ENCODE measurements around the gene ABCA13.
"Not testable (repeated sequence)": the region's sequence is repeated elsewhere in the genome, so short reads cannot be mapped to it uniquely, and the experiment has no call there.

Gene ABCA13

GRCh38 chr7:48171202-48171601 is at the start of gene ABCA13:
ABCA13 (plus strand) TSS chr7:48171458; CDS start chr7:48171484, 26 bp downstream.
- no peak for DNase-seq

GRCh38 chr7:48126037-48126436 is 45.2 kb upstream of the ABCA13 start:
- DNase-seq = no peak

GRCh38 chr7:48130658-48131108 is 40.6 kb upstream of the ABCA13 start:
- no peak for DNase-seq

- DNase-seq = no peak
Observed at GRCh38 chr7:48132792-48133191, 38.5 kb upstream of the ABCA13 start.

GRCh38 chr7:48139459-48139858 is 31.8 kb upstream of the ABCA13 start:
- DNase-seq = no peak

- DNase-seq = no peak
Observed at GRCh38 chr7:48140001-48140681, 31.1 kb upstream of the ABCA13 start.

GRCh38 chr7:48141521-48141920 is 29.7 kb upstream of the ABCA13 start:
- DNase-seq = no peak

GRCh38 chr7:48144291-48144768 is 26.9 kb upstream of the ABCA13 start:
- DNase-seq = no peak

- no peak for DNase-seq
Observed at GRCh38 chr7:48147078-48147591, 24.1 kb upstream of the ABCA13 start.

- not testable (repeated sequence) for DNase-seq
Observed at GRCh38 chr7:48147690-48148089, 23.6 kb upstream of the ABCA13 start.

- DNase-seq = no peak
Observed at GRCh38 chr7:48148311-48148710, 22.9 kb upstream of the ABCA13 start.

GRCh38 chr7:48149058-48149457 is 22.2 kb upstream of the ABCA13 start:
- no peak for DNase-seq

- DNase-seq = no peak
Observed at GRCh38 chr7:48150086-48150485, 21.2 kb upstream of the ABCA13 start.

GRCh38 chr7:48154792-48155413 is 16.4 kb upstream of the ABCA13 start:
- peak; percentile 6 for DNase-seq

- DNase-seq = no peak
Observed at GRCh38 chr7:48158404-48158803, 12.9 kb upstream of the ABCA13 start.

GRCh38 chr7:48161407-48162125 is 9.7 kb upstream of the ABCA13 start:
- no peak for DNase-seq

- DNase-seq = no peak
Observed at GRCh38 chr7:48165157-48165556, 6.1 kb upstream of the ABCA13 start.

- no peak for DNase-seq
Observed at GRCh38 chr7:48168159-48168558, 3.1 kb upstream of the ABCA13 start.

- DNase-seq = no peak
Observed at GRCh38 chr7:48170506-48170905, 752 bp upstream of the ABCA13 start.

GRCh38 chr7:48173313-48173712 is 2.1 kb downstream of the ABCA13 start:
- DNase-seq = no peak

GRCh38 chr7:48173756-48174382 is 2.6 kb downstream of the ABCA13 start:
- no peak for DNase-seq

- DNase-seq = no peak
Observed at GRCh38 chr7:48175019-48175418, 3.8 kb downstream of the ABCA13 start.

GRCh38 chr7:48176356-48176893 is 5.2 kb downstream of the ABCA13 start:
- no peak for DNase-seq

All from NK-92 treated with Interleukin-12 subunit alpha and Interleukin-12 subunit beta, amount 100 ng/mL, for 24 hours (cell line).